GM18873 (cell line): ENCODE data around the gene SIDT1.
A peak's percentile ranks its signal among the peaks of the same experiment; 100 is the strongest.

Experiments used
- ATAC-seq: cut with Tn5 transposase; IDR thresholded peaks from one replicate; pipeline ENCODE4 v1.9.1; 2021; ENCODE audit warnings: mild to moderate bottlenecking, moderate library complexity, moderate number of reproducible peaks; ENCODE audit not compliant: unreplicated experiment, low FRiP score

SIDT1 gene

GRCh38 chr3:113589971-113590370 lies 57.6 kb downstream of the SIDT1 start:
- ATAC-seq: no peak

DNA sequence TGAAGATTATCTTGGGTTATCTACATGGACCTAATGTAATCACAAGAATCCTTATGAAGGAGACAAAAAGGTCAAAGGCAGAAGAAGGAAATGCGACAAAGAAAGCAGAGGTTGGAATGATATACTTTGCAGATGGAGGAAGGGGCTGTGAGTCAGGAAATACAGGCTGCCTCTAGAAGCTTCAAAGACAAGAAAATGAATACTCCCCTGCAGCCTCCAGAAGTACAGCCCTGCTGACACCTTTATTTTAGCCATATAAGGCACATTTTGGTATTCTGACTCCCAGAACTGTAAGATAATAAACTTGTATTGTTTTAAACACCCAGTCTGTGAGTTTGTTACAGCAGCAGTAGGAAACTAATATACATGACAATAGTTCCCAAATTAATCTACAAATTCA lies 58.6 kb downstream of the SIDT1 start:
- no peak for ATAC-seq

DNA sequence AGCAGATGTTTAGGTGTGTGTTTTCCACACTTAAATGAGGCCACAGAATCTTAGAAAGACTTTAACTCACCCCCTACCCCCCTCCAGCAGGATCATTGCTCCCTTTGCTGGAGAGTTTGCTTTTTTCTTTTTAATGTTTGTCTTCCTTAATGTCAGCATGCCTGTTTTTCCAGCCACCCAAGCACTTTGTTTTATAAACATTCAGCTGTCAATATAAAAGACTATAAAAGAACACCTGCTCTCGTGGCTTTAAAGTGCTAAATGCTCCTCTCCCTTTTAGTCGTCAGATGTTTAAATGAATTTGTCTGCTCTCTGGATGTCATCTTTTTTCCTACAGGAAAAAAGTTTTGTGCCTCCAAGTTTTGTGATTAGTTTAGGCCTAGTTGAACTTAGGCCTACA lies 61.7 kb downstream of the SIDT1 start:
- ATAC-seq: no peak

DNA sequence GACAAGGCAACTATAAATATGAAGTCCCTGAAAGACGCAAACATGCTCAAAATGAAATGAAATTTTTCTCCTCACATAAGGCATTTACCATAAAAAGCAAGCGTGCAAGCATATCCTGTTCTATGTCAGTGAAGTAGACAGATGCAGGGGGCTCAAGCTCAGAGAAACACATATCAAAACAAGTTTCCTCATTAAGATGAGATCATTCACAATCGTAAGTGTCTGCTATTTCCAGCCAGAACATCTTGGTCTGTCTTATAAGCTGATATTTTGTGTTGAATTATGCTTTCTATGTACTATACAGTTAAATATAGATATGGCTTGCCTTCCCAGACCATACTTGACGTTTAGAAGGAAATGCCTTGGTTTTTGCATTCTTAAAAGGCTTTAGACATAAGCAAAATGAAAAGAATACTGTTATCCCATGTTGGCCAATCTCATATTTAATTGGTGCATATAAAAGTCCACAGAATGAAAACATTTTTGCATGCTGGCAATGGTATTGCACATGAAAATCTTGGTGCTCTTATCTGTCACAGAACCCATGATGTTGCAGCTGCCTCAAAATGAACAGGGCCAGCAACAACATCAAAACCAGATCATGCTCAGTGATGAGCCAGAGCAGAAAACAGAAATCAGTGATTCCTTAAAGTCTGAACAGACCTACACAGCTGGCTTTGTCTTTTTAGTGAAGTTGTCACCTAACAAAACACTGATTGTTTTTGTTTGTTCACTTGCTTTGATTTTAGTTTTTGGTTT lies 65.4 kb downstream of the SIDT1 start:
- no peak for ATAC-seq

DNA sequence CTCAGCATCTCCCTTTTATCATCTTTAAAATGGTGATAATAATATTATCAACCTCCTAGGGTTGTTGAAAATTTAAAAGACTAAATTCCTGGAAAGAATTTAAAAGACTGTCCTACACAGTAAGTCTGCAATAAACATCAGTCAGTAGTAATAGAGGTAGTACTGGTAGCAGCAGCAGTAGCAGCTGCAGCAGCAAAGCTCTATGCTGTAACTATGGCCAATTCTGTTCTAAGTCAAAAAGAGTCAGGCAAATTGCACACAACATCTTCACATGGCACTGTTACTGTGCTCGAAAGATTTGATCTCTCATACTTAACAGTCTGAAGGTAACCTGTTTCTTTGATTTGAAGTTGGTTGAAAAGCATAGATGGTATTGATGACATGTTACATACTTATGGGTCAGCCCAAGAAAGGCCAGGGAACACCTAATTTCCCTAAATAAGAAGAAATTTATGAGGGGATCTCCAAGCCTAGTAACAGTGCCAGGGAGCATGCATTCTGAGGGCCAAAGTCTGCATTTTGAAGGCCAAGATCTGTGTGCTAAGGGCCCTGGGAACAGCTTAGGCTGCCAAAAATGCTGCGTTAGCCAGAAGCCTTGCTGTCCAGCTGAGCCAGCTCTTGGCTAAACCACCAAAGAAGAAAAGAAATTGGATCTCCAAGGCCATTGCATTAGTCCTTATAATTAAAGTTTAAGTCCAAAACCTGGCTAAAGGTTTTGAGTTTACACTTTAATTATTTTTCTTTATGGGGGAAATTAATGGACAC lies 68.2 kb downstream of the SIDT1 start:
- ATAC-seq: no peak

DNA sequence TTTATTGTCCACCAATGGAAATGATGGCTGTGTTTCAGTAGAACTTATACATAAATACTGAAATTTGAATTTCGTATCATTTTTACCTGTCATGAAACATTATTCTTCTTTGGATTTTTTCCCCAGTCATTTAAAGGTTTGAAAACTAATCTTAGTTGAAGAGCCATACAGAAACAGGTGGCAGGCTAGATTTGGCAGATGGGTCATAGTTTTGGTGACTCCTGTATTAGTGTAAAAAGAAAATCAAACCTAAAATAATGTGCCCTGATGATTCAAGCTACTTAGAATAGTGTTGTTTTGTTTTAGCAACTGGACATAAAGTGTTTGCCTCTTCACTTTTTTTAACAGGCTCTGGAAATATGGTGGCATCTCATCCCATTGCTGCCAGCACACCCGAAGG lies 68.9 kb downstream of the SIDT1 start:
- no peak for ATAC-seq

DNA sequence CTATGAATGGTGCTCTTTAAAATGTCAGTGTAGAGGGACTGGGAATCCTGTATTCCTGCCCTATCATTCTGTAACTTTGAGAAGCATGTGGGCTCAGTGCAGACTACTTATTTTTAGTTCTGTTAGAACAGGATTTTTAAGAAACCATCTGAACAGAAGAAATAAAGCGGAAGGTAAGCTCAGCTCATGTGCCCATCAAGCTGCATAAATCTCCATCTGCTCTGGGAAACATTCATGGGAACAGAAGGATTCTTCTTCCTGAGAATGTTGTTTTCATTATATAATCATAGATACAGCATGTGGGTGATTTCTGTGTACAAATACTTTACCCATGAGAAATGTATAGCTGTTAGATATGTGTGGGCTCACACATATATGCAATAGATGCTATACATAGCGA lies 69.9 kb downstream of the SIDT1 start:
- no peak for ATAC-seq

DNA sequence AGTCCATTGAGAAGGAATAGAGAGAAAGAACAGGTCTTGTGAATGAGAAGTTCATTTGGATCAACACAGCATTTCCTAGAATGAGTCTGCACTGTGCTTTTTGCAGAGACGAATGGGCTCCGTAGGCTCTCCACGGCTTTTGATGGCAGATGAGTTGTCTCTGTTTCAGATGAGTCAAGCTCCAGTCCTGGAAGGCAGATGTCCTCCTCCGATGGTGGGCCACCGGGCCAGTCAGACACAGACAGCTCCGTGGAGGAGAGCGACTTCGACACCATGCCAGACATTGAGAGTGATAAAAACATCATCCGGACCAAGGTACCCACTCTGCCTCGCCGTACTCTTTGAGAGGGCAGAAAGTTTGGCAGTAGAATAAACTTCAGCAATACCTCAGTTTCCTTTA lies 70.5 kb downstream of the SIDT1 start:
- no peak for ATAC-seq

DNA sequence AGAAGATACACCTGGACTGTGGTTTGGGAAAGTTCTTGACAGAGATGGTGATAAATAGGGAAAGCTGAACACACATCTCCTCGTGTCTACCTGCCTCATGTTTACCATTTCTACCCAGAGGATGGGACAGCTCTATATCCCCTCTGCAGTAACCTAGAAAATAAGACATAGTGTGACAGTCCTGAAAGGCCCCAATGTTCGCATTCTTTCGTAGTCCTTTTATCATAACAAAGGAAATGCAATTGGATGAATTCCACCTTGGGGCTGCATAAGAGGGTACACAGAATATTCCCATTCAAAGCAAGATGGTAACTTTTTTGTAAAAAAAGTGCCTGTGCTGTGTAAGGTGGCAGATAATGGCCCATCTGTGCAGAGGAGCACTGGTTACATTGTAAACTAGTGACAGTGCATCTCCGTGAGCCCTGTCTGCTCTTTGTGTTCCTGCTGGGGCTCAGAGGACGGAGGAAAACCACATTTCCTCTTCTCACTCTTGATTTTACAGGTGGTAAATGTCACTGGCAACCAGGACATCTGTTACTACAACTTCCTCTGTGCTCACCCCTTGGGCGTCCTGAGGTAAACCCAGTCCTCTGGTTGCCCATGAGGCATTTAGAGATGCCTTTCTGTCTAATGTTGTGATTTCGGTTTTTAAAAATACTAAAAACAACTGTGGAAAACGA lies 74.3 kb downstream of the SIDT1 start:
- ATAC-seq: peak; percentile 99

GRCh38 chr3:113607219-113607596 lies 74.9 kb downstream of the SIDT1 start:
- peak; percentile 14 for ATAC-seq

- ATAC-seq: no peak
Observed at GRCh38 chr3:113614402-113614801, 82.0 kb downstream of the SIDT1 start.

- ATAC-seq: no peak
Observed at GRCh38 chr3:113615976-113616375, 83.6 kb downstream of the SIDT1 start.

GRCh38 chr3:113617726-113618125 lies 85.4 kb downstream of the SIDT1 start:
- no peak for ATAC-seq

GRCh38 chr3:113620091-113620490 lies 87.7 kb downstream of the SIDT1 start:
- ATAC-seq: no peak

- no peak for ATAC-seq
Observed at GRCh38 chr3:113623324-113623723, 91.0 kb downstream of the SIDT1 start.

DNA sequence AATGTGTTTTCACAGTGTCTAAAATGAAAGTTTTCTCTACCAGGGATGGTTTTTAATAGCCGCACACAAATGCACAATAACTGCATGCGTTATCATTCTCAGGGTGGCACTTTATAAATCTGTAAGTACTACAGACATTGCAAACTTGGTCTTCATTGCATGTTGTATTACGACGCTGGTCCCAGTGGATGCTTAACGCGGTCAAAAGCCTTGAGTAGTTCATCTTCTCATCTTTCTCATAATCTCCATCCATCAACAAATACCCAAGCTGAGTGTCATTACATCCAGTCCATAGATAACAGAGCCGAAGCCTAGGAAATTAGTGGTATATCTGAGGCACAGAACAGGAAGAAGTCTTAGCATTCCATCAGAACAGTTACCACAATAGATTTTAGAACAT lies 91.5 kb downstream of the SIDT1 start:
- ATAC-seq: no peak

- ATAC-seq: no peak
Observed at GRCh38 chr3:113625834-113626233, 93.5 kb downstream of the SIDT1 start.

DNA sequence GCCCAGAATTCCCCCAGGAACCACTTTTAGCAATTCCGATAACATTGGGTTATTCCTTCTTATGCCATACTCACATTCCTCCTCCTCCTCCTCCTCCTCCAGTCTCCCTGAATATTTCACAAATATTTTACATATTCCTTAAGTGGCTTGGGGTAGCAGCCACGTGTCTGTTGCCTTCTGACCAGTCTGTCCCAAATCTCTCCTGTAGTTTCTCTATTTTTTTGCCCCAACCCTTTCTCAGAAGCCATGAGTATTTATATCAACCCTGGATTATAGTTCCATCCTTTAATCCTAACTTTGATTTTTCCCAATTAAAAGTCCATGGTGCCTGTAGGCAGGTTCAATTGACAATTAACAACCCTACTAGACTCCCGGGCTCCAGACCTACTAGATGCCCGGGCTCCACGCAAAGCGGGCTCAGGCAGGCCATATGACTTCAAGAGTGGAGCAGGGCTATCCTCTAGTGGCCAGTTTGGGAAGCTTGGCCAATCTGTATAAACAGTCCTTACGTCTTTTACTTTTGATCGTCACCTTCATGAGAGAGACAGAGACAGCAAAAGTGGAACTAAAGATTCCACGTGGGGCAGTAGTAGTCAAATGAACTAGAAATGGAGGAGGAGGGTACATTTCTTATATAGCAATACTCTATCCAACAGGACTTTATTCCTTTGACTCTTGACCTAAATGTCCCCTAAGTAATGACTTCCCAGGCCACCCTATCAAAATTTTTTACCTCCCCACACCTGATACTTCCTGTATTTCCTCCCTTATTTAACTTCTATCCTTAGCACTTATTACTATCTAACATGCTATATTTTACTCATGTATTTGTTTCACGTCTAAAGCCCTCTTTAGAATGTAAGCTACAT lies 94.4 kb downstream of the SIDT1 start:
- ATAC-seq: no peak

GRCh38 chr3:113628316-113628715 lies 96.0 kb downstream of the SIDT1 start:
- no peak for ATAC-seq

DNA sequence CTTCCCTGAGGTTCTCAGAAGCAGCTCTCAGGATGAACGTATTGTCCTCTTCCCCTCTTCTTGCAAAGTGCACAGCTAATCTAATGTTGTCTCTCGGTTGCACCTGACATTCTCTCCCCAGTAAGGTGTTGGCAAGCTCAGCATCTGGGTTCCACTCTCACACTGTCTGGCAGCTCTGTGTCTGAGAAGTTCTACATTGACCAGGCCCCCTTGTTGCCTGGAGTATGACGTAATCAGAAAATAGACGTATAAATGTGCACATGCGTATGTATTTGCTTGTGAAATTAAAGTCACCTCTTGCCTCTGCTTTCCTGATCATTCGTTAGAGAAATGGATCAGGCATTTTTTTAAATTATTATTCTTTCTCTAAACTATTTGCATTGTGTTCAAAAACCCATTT lies 96.4 kb downstream of the SIDT1 start:
- no peak for ATAC-seq
